GM18951 (cell line): ENCODE results near the gene TMEM129.
"Not testable (repeated sequence)": the region's sequence is repeated elsewhere in the genome, so short reads cannot be mapped to it uniquely, and the experiment has no call there.

Source experiments
- POLR2A ChIP-seq: IDR thresholded peaks from 4 replicates; pipeline ENCODE4 v1.6.1; 2011; ENCODE audit warnings: mild to moderate bottlenecking; ENCODE audit not compliant: insufficient read length, insufficient read depth; ENCODE audit errors: extremely low read depth
- in situ Hi-C: fragments of 300-500 bp; cut with MboI; formaldehyde crosslinking; loops from one replicate; pipeline ENCODE4 v1.12.0; 2022; ENCODE audit warnings: low sequenced_read_pairs, mixed read lengths, inconsistent platforms; ENCODE audit not compliant: unreplicated experiment

The TMEM129 gene

GRCh38 chr4:1716065-1716945 lies 4.8 kb downstream of the TMEM129 start:
- in situ Hi-C loops = no loop called here
- no peak for TF ChIP-seq POLR2A

GRCh38 chr4:1715002-1715758 lies 5.9 kb downstream of the TMEM129 start:
- TF ChIP-seq POLR2A = peak; percentile 34
- in situ Hi-C loops = no loop called here

GRCh38 chr4:1714303-1715001 lies 6.7 kb downstream of the TMEM129 start:
- no peak for TF ChIP-seq POLR2A
- in situ Hi-C loops = no loop called here

- no peak for TF ChIP-seq POLR2A
- in situ Hi-C loops = no loop called here
Observed at GRCh38 chr4:1713003-1713851, 7.9 kb downstream of the TMEM129 start.

- peak; percentile 96 for TF ChIP-seq POLR2A
- in situ Hi-C loops = no loop called here
Observed at GRCh38 chr4:1712216-1713002, 8.7 kb downstream of the TMEM129 start, which contains the start of gene SLBP. TSS of gene SLBP (minus strand) at chr4:1712319. CDS start at chr4:1712188, 131 bp downstream.

GRCh38 chr4:1711571-1712215 lies 9.4 kb downstream of the TMEM129 start:
- TF ChIP-seq POLR2A = no peak
- in situ Hi-C loops = no loop called here

GRCh38 chr4:1711055-1711570 lies 10.0 kb downstream of the TMEM129 start:
- in situ Hi-C loops = no loop called here
- TF ChIP-seq POLR2A = no peak

GRCh38 chr4:1708581-1708980 lies 12.5 kb downstream of the TMEM129 start:
- no peak for TF ChIP-seq POLR2A
- in situ Hi-C loops = no loop called here

- TF ChIP-seq POLR2A = no peak
- in situ Hi-C loops = no loop called here
Observed at GRCh38 chr4:1706358-1706757, 14.8 kb downstream of the TMEM129 start.

GRCh38 chr4:1705732-1706131 lies 15.4 kb downstream of the TMEM129 start:
- TF ChIP-seq POLR2A = no peak
- in situ Hi-C loops = no loop called here

- in situ Hi-C loops = no loop called here
- no peak for TF ChIP-seq POLR2A
Observed at GRCh38 chr4:1703867-1704266, 17.3 kb downstream of the TMEM129 start.

GRCh38 chr4:1701671-1702070 lies 19.5 kb downstream of the TMEM129 start:
- in situ Hi-C loops = not testable (repeated sequence)
